ENCODE results near the gene A3GALT2.

A3GALT2 gene

DNA sequence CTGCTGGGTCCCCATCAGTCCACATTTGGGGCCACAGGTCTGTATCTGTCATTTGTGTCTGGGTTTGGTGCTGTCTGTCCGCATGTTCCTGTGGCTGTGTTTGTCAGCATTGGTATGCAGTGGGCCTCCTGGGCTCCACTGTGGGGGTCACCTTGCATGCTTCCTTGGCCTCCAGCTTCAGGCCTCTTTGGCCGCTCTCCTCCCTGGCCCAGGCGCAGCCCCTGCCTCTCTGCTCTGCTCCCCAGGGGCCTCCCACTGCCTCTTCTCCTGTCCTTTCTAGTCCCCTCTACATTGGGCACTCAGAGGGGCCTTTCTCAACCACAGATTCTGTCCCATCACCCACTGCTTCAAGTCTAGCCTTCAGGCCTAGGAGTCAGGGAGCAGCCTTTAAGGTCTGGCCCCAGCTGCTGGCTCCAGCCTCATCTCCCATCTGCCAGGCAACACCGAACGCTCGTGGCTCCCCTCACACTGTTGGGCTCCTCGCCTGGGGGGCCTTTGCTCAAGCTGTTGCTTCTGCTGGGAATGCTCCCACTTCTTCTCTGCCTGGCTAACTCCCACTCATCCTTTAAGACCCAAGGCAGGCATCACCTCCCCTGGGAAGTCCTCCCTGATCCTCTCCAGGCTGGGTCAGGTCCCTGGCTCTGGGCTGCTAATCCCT lies 50.0 kb downstream of the A3GALT2 start:
- Histone ChIP-seq H4K20me1 (peaks cover 100% of the 10 kb centered on the region), H3K9me3 (no peaks in the 10 kb centered on the region), H3K4me3 (no peak overlapping the region), H3K36me3 (peaks cover 93% of the 10 kb centered on the region), H3K27me3 (no peaks in the 10 kb centered on the region), H3K4me2 (no peak overlapping the region; the same call in 1 of the 2 replicates), H3K27ac (no peak overlapping the region), H3K9ac (no peak overlapping the region), H3K4me1 (peaks cover 44% of the 10 kb centered on the region)
- TF ChIP-seq Cebpa-rat (IDR thresholded peaks at IDR 0.05) = no peak

DNA sequence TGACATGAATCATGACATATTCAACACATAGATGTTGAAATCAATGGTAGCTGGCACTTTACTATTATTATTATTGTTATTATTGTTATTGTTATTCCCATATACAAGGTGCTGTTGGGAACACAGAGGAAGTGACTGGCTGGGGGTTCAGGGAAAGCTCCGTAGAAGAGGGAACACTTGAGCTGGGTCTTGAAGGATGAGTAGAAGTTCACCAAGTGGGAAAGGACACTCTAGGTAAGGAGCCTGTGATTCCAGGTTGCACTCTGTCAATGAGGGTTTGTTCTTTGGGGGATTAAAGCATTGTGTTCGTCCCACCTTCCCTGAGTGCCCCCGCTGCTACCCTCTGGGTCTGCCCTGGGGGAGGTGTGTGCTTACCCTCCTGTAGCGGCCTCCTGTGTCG lies 50.5 kb downstream of the A3GALT2 start:
- H3K4me2 ChIP-seq = no peak overlapping the region
- peaks cover 44% of the 10 kb centered on the region for H3K4me1 ChIP-seq
- H3K27ac ChIP-seq = no peak overlapping the region
- H3K9me3 ChIP-seq = no peaks in the 10 kb centered on the region
- TF ChIP-seq Cebpa-rat (IDR thresholded peaks at IDR 0.05) = no peak
- H4K20me1 ChIP-seq = peaks cover 100% of the 10 kb centered on the region
- H3K36me3 ChIP-seq = peaks cover 93% of the 10 kb centered on the region
- H3K9ac ChIP-seq = no peak overlapping the region
- no peaks in the 10 kb centered on the region for H3K27me3 ChIP-seq
- no peak overlapping the region for H3K4me3 ChIP-seq

DNA sequence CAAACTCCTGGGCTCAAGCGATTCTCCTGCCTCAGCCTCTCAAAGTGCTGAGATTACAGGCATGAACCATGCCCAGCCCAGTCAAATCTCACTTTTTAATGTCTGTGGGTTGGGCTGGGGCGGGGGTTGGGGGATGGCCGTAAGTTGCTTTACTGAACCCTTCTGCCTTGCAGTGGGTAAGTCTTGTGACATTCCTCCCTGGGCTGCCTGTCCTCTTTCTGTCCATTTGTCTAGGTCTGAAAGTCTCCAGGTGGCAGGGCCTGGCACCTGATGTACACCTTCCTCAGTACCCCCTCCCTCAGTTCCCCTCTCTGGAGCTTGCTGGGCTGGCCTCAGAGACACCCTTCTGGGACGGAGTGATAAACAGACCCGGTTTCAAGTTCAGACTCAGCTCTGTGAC lies 51.3 kb downstream of the A3GALT2 start:
- no peak overlapping the region for H3K4me2 ChIP-seq
- peaks cover 91% of the 10 kb centered on the region for H3K36me3 ChIP-seq
- H3K4me3 ChIP-seq = no peak overlapping the region
- no peak overlapping the region for H3K27ac ChIP-seq
- H3K4me1 ChIP-seq = peaks cover 44% of the 10 kb centered on the region
- peaks cover 100% of the 10 kb centered on the region for H4K20me1 ChIP-seq
- no peak overlapping the region for H3K9ac ChIP-seq
- no peaks in the 10 kb centered on the region for H3K27me3 ChIP-seq
- H3K9me3 ChIP-seq = no peaks in the 10 kb centered on the region
- TF ChIP-seq Cebpa-rat (IDR thresholded peaks at IDR 0.05) = no peak

DNA sequence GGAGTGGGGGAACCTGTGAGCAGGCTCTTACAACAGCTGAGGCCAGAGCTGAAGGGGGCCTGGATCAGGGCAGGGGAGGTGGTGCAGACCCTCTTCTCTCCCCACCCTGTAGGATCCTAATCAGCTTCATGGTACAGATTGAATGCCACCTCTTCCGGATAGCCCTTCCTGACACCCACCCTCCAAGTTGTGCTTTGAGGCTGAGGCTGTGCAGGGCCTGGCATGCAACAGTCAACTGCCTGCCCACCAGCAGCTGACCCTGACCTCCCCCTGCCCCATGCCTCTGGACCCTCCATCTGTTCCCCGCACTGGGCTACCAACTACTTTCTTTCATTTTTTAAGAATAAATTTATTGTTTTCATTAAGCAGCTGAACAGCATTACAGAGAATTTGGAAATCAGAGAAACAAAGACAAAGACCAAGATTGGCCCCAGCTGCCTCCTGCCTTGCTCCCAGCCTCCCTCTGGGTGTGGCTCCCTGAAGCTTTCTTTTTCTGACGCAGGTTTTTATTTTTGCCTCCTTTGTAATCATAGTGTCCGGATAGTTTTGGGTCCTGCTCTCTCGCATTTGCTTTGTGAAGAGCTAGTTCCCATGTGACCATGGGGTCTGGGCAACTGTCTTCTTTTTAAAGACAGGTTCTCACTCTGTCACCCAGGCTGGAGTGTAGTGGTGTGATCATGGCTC lies 51.8 kb downstream of the A3GALT2 start:
- H3K9ac ChIP-seq = 0 out of 2 replicates have a peak overlapping the region, but pooled peaks have one; percentile 10
- no peaks in the 10 kb centered on the region for H3K27me3 ChIP-seq
- no peak for TF ChIP-seq Cebpa-rat (IDR thresholded peaks at IDR 0.05)
- H3K4me3 ChIP-seq = no peak overlapping the region
- peaks cover 100% of the 10 kb centered on the region for H4K20me1 ChIP-seq
- peaks cover 91% of the 10 kb centered on the region for H3K36me3 ChIP-seq
- no peak overlapping the region for H3K27ac ChIP-seq
- no peaks in the 10 kb centered on the region for H3K9me3 ChIP-seq
- H3K4me1 ChIP-seq = peaks cover 40% of the 10 kb centered on the region
- H3K4me2 ChIP-seq = no peak overlapping the region

DNA sequence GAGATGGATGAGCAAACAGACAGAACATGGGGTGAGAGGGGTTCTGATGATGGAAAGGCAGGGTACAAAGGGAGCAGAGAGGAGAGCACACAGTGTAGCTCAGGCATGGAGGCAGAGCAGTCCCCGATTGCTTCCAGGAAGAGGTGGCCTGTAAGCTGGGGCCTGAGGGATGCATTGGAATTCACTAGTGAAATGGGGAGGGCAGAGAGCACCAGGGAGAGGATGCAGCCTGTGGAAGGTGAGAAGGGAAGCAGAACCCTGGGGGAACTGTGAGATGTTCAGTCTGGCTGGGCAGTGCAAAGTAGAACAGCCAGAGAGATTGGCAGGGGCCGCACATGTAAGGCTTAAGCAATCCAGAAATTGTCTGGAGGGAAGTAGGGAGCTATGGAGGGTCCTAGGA lies 52.4 kb downstream of the A3GALT2 start:
- peaks cover 88% of the 10 kb centered on the region for H3K36me3 ChIP-seq

DNA sequence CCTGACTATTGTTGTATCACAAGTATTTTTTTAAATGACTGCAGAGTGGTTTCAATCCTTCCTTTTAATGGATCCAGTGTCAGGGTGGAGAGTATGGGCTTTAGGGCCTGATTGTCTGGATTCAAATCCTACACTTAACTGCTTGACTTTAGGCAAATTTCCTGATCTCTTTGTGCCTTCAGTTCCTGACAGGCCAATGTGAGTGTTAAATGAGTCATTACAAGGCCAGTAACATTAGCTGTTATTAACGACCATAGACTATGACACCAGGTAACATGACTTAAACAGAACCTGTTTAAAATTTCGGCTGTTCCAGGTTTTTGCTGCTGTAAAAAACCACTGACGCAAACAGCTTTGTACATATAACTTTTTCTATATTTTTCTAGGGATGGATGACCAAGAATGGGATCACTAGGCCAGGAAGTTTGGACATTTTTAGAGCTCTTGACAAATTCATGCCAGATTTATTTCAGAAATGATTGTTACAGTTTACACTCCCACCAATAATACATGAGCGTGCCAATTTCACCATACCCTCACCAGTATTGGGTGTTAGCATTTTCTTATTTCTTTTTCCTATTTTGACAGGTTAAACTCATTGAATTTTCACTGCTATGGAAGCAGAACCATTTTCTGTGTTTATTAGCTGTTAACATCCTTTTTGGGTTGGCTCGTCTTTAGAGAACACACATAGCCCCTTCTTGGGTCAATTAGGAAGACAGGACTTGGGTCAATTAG lies 53.3 kb downstream of the A3GALT2 start:
- Histone ChIP-seq H3K27ac (no peak overlapping the region), H3K9me3 (no peaks in the 10 kb centered on the region), H4K20me1 (peaks cover 100% of the 10 kb centered on the region), H3K9ac (no peak overlapping the region), H3K4me2 (no peak overlapping the region), H3K4me3 (no peak overlapping the region), H3K4me1 (peaks cover 28% of the 10 kb centered on the region), H3K27me3 (no peaks in the 10 kb centered on the region), H3K36me3 (peaks cover 84% of the 10 kb centered on the region)
- TF ChIP-seq Cebpa-rat (IDR thresholded peaks at IDR 0.05) = no peak

More for the DNA sequence above, 52.4 kb downstream of the A3GALT2 start:
- Histone ChIP-seq H3K27me3 (no peaks in the 10 kb centered on the region), H3K27ac (no peak overlapping the region), H3K9me3 (no peaks in the 10 kb centered on the region), H3K4me2 (no peak overlapping the region), H3K4me1 (peaks cover 35% of the 10 kb centered on the region), H3K4me3 (no peak overlapping the region), H4K20me1 (peaks cover 100% of the 10 kb centered on the region), H3K9ac (0 out of 2 replicates have a peak overlapping the region, but pooled peaks have one; percentile 10)
- TF ChIP-seq Cebpa-rat (IDR thresholded peaks at IDR 0.05) = no peak

DNA sequence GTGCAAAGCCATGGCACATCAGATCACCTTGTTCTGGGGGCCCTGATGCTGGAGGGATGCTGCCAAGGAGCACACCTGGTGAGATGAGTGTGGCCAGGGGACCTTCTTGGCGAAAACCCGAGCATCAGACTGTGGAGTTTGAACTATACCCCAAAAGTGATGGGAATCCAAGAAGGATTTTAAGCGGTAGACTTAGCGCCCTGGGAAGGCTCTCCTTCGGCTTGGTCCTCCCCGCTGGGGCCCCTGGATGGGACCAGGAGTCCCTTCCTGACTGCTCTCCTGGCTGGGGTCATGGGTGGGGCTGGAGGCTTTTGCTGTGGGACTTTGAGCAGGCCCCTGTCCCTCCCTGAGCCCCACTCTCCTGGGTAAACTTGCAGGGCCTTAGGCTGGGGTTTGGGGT lies 54.1 kb downstream of the A3GALT2 start:
- Histone ChIP-seq H3K9me3 (no peaks in the 10 kb centered on the region), H3K4me1 (peaks cover 19% of the 10 kb centered on the region), H4K20me1 (peaks cover 100% of the 10 kb centered on the region), H3K36me3 (peaks cover 81% of the 10 kb centered on the region), H3K9ac (0 out of 2 replicates have a peak overlapping the region, but pooled peaks have one; percentile 10), H3K27ac (no peak overlapping the region), H3K27me3 (no peaks in the 10 kb centered on the region), H3K4me3 (no peak overlapping the region), H3K4me2 (no peak overlapping the region)
- no peak for TF ChIP-seq Cebpa-rat (IDR thresholded peaks at IDR 0.05)

DNA sequence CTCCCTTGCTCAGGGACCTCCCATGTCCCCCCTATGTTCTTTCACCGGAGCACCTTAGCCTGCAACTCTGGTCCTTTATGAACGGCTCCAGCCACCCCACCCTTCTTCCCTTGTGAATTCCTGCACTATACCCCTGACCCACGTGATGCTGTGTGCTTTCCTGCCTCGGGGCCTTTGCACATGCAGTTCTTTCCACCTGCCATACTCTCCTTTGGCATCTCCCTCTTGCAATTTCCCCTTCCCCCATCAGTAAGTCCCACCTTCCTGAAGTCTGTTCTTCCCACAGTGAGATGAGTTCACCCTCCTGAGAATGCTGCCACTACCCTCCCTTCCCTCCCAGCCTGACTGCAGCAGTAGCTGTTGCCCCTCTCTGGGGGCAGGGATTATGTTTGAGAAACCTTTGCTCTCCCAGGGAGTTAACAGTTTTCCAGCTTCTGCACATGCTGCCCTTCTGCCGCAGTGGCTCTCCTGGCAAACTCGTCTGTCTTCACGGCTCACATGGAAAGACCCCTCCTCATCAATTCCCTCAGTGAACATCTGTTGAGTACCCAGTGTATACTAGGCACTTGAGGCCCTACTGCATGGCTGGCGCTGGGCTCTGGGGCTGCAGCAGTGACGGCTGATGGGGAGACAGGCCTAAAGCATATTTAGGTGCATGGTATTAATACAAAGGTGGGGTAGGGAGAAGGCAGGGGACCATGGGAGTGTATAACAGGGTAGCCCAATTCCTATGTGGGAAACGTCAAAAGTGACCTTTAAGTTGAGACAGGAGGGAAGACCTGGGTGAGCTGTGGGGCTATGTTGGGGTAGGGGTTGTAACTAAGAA lies 54.9 kb downstream of the A3GALT2 start:
- Histone ChIP-seq H3K4me2 (no peak overlapping the region), H3K9me3 (no peaks in the 10 kb centered on the region), H3K27me3 (no peaks in the 10 kb centered on the region), H3K27ac (no peak overlapping the region), H3K4me1 (peaks cover 11% of the 10 kb centered on the region), H3K4me3 (no peak overlapping the region), H4K20me1 (peaks cover 100% of the 10 kb centered on the region), H3K9ac (no peak overlapping the region), H3K36me3 (peaks cover 81% of the 10 kb centered on the region)
- no peak for TF ChIP-seq Cebpa-rat (IDR thresholded peaks at IDR 0.05)

DNA sequence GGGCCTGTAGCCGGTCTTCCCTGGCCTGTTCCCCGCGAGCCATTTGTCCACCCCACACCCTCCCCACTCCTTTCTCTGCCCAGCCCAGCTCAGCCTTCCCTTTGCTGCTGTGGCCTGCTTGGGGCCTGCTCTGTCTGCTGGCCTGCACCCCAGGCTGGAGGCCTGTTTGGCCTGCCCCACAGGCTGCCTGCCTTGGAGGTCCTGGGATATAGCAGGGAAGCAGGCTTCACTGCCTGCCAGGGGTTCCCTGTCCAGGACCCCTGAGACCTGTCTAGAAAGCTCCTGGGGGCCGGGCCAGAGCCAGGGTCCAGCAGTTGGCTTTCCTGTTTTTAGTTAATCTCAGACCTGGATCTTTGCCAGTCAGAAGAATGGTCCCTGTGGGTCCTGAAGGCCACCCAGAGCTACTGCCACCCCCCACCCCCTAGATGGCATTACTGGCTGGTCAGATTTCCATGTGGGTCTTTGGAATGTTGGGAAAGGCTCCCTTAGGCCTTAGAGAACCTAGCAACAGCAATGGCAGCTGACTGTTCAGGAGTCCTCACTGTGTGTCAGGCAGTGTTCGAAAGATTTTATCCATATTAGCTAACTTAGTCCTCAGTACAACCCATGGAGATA lies 56.9 kb downstream of the A3GALT2 start:
- Histone ChIP-seq H3K4me2 (no peak overlapping the region), H3K4me1 (peaks cover 16% of the 10 kb centered on the region), H3K27ac (0 out of 2 replicates have a peak overlapping the region, but pooled peaks have one; percentile 41), H3K9ac (no peak overlapping the region), H3K4me3 (no peak overlapping the region), H3K9me3 (no peaks in the 10 kb centered on the region), H3K27me3 (no peaks in the 10 kb centered on the region), H4K20me1 (peaks cover 100% of the 10 kb centered on the region), H3K36me3 (peaks cover 80% of the 10 kb centered on the region)
- no peak for TF ChIP-seq Cebpa-rat (IDR thresholded peaks at IDR 0.05)

Data from BLaER1 (cell line).